GM23248 (cell line): ENCODE results near the gene PHF21A.

ENCODE experiments used
- EZH2 ChIP-seq: fragments of 200-600 bp; sonication (generic); IDR thresholded peaks from 2 replicates; pipeline ENCODE4 v1.6.1; 2018; ENCODE audit warnings: antibody characterized with exemption, mild to moderate bottlenecking; ENCODE audit not compliant: insufficient read depth, poor library complexity, severe bottlenecking
- EZH2phosphoT487 ChIP-seq: fragments of 200-600 bp; sonication (generic); IDR thresholded peaks from 2 replicates; pipeline ENCODE4 v1.6.1; 2018; ENCODE audit warnings: antibody characterized with exemption, moderate library complexity, mild to moderate bottlenecking, low read depth; ENCODE audit not compliant: insufficient read depth

DNA sequence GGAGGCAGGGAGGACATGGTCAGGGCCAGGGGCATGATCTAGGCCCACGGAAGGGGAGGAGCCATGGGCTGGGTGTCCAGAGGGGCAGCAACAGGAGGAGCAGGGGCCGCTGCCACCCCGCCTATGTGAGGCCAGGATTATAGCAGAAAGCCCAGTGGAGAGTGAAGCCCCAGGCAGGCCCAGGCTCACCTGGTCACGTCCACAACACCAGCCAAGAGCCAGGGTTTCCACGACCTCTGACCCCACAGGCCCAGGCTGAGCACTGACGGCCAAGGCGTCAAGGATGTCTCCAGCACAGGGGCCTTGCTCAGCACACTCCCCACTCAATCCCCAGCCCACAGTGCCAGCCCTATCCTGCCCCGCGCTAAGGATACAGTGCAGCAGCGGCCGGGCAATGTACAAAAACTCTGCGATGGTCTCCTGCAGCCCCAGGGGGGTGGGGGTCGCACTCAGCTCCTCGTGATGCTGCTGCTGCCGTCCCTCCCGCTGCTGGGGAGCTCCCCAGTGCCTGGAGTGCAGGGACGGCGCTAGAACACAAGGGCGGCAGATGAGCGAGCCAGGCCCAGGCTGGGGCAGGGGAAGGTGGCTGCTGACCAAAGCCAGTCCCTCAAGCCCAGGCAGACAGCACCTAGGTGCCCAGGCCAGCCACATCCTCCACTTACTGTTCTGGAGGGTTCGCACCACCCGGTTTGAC lies 207.2 kb downstream of the PHF21A start:
- no peak for TF ChIP-seq EZH2
- no peak for TF ChIP-seq EZH2phosphoT487
